NCI-H774 (cell line): ENCODE data around the gene ERV3-1.
"Not testable (repeated sequence)": the region's sequence is repeated elsewhere in the genome, so short reads cannot be mapped to it uniquely, and the experiment has no call there.

Source experiments
- DNase-seq: peaks from one replicate; lab custom pipeline; 2025; lab: John Stamatoyannopoulos, UW

Gene ERV3-1

DNA sequence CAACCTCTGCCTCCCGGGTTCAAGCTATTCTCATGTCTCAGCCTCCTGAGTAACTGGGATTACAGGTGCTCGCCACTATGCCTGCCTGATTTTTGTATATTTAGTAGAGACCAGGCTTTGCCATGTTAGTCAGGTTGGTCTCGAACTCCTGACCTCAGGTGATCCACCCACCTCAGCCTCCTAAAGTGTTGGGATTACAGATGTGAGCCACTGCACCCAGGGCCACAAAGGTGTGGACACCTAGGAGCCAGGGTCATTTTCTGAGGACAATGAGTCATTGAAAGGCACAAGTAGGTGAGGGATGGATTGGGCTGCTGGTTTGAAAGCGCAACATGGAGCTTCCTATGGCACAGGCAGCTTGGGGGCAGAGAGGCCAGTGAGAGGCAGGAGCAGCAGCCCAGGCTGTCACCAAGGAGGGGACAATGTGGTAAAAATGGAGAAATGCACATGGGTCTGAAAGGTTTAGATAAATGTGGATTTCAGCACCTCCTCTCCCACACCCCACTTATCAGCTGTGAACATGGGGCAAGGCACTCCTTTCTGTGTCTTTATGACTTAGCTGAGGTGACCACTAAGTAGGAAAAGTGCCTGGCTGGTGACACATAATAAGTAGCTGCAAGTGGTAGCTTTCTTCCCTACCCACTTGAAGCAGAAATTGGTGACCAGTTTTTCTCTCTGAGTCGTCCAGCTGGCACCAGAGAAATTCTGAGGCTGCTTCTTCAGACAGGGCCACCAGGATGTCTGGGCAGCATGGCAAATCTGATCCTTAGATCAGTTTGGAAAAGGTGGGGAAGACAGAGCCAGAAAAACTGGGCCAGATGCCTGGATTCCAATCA, 61.6 kb downstream of the ERV3-1 start:
- DNase-seq = not testable (repeated sequence)
